Stimulated activated CD8-positive, alpha-beta memory T cell treated with anti-CD3 and anti-CD28 coated beads, Interleukin-7, amount 100 ng/mL, for 4 hours (primary cell): Measurements from ENCODE around the gene C9.
"Not testable (repeated sequence)": the region's sequence is repeated elsewhere in the genome, so short reads cannot be mapped to it uniquely, and the experiment has no call there.

Source experiments
- DNase-seq, 2 donors: peaks; one replicate each; pipeline ENCODE4 v3.0.0-alpha.2; 2020; ENCODE audit warnings: low read depth in 2 of 2

The C9 gene

DNA sequence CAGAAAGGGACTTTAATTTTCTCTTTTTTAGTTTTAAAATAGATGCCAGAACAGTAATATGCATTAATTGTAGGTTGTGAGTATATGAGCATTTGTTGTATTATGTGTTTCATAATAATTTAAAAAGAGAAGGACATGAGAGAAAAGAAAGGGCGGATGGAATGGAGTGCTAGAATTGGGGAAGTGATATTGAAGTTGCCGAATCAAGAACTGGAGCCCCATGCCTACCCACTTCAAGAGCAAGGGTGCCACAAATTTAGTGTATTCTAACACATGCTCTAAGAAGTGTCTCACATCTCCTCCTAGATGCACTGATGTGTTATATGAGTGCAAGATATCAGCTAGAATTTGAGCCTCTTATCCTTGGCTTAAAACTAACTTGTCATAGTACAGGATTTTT, 101.3 kb downstream of the C9 start:
- DNase-seq = no peak

DNA sequence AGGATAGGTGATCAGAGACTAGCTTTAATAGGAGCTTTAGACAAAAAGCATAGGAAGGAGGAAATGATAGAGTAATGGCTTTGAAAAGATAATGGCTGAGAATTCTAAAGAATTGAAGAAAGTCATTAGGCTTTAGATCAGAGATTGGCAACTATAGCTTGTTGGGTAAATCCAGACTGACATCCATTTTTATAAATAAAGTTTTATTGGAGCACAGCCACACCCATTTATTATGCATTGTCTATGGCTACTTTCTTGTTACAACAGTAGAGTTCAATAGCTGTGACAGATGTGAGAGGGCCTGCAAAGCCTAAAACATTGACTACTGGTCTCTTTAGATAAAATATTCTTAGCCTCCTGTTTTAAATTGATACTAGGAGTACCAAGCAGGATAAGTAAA, 104.2 kb downstream of the C9 start:
- DNase-seq = no peak

DNA sequence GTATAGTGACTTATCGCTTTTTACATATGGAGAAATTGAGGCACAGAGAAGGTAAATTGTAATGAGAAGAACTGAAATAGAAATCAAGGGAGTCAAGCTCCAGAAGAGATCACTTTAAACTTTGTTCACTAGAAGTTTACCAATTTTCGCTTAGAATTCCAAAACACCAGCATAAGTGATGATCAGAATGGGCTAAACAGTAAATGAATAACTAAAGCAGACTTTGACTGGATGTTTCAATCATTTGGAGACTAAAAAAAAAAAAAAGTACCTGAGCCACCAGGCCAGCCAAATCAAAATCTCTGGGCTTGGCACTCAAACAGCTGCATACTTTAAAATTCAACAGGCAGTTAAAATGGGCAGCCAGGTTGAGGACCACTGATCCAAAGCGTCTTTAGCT, 106.7 kb downstream of the C9 start:
- no peak for DNase-seq

DNA sequence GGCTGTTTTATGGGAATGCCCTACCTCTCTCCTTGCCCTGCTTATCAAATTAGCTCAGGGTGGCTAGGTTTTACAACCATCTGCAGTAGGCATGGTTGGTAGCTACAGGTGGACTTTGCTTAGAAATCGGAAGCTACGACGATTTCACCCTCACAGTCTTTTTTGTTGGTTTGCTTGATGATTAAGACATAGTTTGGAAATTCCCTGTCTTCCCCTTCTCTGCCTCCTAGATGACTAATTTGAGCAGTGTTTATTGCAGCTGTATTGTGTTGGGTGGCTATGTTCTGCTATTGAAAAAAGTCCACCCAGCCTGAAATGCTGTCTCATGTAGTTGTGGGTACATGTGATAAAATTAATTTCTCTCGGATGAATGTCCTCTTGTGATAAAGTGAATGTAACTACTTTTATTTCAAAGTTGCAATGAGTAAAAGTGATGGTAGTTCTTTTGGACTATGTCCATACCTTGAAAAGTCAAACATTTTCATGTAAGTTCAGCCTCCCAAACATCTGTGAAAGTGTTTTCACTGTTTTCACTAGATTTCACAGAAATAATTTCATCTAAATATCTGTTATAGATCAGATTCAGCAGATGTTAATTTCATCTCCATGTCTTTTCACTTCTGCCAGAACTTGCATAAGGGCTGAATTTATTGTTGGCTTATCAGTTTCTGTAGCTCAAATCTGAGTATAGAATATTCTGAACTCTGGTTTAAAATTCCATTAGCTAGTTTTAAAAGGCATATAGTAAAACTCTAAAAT, 107.6 kb downstream of the C9 start:
- no peak for DNase-seq

DNA sequence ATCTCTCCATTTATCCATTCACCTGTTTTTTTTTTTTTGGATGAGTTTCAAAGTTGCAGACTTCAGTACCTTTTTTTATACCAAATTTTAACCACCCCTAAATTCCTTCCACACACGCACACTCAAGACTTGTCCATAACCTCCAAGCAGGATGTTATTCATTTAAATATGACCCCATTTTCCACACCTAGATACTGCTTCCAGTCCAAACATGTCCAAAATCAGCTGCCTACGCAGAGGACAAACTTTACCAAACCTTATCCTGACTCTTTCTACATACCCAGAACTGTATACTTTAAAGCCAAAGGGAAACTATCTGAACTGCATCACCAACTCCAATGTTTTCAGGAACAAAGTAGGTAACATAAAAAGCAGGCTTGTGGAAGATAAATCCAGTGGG, 108.9 kb downstream of the C9 start:
- no peak for DNase-seq

DNA sequence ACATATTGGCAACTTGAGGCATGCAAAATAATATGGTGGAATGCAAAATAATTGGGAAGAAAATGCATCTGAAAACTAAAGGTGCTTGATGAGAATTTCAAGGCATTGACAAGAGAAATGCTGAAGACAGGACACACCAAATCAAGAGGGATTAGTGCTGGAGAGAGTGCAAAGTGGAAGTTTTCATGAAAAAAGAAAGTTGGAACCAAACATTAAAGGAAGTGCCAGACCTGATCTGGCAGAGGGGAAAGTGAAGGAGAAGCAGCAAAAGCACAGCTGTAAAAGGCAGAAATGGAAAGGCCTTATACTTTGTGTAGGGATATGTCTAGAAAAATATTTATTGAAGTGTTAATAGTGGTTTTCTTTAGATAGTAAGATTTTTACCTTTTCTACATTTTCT, 109.6 kb downstream of the C9 start:
- no peak for DNase-seq

DNA sequence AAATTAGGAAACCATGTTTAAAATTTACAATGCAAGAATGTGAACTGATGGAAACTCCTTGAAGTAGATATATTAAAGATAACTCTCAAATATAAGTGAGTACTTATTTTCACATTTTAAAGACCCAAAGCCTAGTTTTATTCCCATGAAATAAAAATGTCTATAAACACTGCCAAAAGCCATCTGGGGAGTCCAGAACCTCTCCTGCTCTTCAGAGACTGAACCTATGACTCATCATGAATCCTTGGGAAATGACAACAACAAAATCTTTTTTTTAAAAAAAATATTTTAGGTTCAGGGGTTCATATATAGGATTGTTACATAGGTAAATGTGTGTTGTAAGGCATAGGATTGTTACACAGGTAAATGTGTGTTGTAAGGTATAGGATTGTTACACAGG, 111.1 kb downstream of the C9 start:
- DNase-seq = no peak

DNA sequence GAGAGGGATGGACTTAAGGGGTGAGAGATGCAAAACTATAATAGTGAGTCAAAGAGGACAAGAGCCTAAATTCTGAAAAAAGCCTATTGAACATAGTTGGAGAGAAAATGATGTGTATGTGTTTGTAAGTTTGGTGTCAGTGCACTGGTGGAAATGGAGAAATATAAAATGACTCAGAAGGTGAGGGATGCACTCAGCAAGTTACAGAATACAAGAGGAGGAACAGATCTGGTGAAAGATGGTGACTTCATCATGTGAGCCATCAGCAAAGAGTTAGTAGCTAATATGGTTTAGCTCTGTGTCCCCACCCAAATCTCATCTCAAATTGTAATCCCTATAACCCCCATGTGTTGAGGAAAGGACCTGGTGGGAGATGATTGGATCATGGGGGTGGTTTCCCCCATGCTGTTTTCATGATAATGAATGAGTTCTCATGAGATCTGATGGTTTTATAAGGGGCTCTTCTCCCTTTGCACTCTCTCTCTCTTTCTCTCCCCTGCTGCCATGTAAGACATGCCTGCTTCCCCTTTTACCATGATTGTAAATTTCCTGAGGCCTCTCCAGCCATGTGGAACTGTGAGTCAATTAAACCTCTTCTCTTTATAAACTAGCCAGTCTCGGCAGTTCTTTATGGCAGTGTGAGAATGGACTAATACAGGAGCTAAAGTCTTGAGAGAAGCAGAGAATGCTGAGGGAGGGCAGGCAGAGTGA, 114.6 kb downstream of the C9 start:
- DNase-seq = no peak

DNA sequence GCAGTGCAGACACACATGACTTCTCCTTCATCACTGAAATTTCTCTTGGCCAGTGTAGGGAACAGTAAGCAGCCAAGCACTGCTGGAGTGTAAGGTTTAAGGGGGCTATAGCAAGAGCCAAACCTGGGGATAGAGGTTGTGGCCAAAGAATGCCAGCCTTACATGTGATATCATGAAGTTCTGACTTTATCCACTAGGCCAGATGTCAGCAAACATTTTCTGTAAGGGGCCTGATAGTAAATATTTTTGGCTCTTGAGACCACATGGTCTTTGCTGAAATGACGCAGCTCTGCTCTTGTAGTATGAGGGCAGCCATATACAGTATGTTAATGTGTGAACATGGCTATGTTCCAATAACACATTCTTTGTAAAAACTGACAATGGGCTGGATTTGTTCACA, 115.2 kb downstream of the C9 start:
- DNase-seq = no peak

DNA sequence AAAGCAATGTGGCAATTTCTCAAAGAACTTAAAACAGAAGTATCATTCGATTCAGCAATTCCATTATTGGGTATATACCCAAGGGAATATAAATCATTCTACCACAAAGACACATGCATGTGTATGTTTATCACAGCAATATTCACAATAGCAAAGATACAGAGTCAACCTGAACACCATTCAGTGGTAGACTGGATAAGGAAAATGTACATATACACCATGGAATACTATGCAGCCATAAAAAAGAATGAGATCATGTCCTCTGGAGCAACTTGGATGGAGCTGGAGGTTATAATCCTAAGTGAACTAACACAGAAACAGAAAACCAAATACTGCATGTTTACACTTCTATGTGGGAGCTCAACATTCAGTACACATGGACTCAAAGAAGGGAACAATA, 123.5 kb downstream of the C9 start:
- no peak for DNase-seq

DNA sequence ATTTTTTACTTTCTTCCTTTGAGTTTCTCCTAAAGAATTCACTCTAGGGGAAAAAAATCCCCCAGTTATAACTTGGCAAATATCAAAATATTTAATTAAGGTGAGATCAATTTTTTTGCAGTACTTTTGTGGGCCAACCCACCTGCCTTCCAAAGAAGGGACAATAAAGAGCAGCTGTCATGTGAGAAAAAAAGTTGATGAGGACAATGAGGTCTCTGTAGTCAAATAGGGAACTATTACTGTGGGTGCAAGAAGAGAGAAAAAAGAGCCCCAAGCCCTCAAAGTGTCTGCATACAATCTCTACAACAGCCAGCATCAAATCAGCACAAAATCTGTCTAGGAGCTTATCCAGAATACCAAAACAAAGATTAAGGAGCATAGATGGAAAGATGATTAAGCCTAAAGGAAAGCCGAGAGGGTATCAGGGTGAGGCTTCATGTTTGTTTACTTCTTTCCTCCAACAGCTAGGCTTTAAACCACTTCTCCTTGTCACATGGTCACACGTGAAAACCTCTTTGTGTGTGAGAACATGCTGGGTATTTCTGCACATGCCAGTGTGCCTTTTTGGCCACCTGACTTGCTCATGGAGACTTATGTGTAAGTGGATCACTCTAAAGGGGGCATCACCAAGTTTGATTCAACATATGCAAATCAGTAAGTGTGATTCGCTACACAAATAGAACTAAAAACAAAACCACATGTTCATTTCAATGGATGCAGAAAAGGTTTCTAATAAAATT, 125.8 kb downstream of the C9 start:
- no peak for DNase-seq

DNA sequence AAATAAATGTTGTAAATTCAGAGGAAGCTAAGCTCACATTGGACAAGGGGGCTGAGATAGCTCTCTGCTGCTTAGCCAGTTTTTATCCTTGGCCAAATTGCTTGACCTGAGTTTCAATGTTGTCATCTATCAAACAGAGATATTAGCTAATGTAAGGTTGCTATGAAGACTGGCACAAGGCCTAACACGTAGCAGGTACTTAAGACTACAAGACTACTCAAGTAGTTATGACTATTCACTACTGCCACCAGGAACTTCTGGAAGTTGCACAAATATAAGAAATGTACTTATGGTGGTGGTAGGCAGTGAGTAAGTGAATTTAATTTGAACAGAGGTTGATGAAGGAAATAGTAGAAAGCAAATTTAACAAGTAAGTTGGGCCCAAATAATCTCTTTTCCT, 127.6 kb downstream of the C9 start:
- no peak for DNase-seq

DNA sequence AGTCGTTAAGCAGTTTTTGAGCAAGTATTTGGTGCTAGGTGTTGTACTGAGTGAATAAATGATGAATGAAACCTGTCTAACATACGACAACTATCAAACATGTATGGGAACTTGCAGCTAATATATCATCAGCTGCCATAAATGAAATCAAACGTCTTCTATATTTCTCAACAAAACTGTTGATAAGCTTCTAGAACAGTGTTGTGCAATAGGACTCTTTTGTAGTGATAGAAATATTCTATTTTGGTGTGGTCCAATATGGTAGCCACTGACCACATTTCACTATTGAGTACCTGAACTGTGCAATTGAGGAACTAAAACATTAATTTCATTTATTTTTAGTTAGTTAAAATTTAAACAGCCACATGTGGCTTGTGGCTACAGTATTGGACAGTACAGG, 128.6 kb downstream of the C9 start:
- no peak for DNase-seq

DNA sequence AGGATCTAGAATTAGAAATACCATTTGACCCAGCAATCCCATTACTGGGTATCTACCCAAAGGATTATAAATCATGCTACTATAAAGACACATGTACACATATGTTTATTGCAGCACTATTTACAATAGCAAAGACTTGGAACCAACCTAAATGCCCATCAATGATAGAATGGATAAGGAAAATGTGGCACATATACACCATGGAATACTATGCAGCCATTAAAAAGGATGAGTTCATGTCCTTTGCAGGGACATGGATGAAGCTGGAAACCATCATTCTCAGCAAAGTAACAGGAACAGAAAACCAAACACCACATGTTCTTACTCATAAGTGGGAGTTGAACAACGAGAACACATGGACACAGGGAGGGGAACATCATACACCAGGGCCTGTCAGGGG, 129.8 kb downstream of the C9 start:
- DNase-seq = not testable (repeated sequence)
